NT2/D1 (cell line): Measurements from ENCODE around the gene CNOT2.

ENCODE experiments used
- SUZ12 ChIP-seq: IDR thresholded peaks from 2 replicates; pipeline ENCODE4 v1.6.1; 2011; ENCODE audit not compliant: insufficient read length, insufficient read depth; ENCODE audit errors: extremely low read depth
- ZNF274 ChIP-seq: IDR thresholded peaks from 2 replicates; pipeline ENCODE4 v1.6.1; 2011; ENCODE audit warnings: mild to moderate bottlenecking, low read depth, low read length

- TF ChIP-seq SUZ12 (no peak), ZNF274 (no peak)
These were observed 11.6 kb downstream of the CNOT2 start for GRCh38 chr12:70254846-70255245.
